Femur (tissue), 1 donor: ENCODE measurements around the gene PANK4.
A peak's percentile ranks its signal among the peaks of the same experiment; 100 is the strongest.

Experiments
- DNase-seq: peaks from one replicate; pipeline ENCODE4 v3.0.0-alpha.2; 2017

Gene PANK4

DNA sequence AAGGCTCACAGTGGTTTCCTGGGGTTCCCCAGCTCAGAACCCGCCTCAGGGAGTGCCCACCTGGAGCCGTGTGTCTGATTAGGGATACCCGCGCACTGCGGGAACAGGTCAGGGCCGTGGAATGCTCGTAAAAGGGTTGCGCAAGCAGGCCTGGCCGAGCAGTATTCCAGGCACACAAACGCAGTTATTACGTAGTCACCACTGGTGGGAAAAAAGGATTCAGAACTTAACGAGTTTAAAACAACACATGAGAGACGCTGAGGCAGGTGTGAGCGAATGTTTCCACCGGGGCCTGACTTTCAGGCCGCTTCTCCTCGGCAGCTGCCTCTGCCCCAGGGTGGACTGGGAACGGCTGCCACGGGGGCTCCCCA is 32.1 kb downstream of the PANK4 start:
- DNase-seq, result no peak

DNA sequence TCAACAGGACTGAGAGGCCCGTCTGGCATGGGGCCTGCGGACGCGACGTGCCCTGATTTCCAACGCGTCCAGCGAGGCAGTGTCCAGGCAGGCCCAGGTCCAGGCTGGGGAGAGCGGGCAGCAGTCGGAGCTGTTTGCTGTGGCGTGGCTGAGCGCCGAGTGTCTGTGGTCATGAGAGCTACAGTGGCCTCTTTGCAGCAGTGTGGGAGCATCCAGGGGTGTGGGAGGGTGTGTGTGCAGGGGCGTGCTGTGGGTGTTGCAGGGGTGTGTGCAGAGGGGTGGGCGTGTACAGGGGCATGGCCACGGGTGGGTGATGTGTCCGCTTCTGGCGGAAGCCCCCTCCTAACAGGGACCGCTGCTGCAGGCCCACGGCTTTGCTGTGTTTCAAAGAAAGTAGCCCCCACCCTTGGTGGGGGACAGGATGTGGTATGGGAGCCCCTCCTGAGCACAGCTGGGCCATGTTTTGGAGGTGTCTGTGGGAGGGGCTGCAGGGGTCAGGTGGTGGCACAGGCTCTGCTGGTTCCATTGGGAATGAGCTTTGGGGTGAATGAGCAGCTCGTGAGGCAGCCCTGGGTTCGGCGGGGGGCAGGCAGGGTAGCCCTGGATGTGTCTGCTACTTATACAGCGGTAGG is 32.6 kb downstream of the PANK4 start:
- DNase-seq, result peak; percentile 65

DNA sequence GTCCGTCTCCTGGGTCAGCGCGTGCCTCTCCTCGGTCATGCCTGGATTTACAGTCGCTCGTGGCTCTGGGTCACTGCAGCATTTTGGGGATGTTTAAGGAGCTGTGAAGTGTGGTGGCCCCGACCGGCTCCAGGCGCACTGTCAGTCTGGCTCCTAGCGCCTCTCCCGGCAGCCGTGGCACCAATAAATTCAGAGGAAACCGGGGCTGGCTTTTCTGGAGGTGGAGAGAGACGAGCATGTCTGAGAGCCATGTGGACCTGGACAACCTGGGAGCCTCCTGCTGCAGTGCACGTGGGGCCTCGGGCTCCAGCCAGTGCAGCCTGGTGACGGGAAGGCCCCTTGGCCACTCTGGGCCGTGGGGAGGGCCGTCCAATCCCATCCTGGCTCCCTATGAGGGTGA is 33.2 kb downstream of the PANK4 start:
- no peak for DNase-seq

DNA sequence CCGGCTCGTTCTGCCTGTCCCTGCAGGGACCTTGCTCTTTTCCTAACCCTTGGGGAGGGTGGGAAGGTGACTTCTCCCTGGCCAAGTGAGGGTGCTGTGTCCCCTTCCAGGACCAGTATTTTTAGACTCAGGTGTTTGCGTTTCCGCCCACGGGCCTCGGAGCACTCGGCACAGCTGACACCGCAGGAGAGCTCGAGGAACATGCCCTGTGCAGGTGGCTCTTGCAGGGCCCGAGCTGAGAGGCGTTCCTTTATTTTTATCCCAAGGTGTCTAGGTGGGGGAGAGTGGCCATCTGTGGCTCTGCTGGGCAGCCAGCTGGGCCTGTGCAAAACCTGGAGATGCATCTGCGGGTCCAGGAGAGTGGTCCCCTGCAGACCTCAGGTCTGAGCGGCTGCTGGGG is 34.3 kb downstream of the PANK4 start:
- no peak for DNase-seq

DNA sequence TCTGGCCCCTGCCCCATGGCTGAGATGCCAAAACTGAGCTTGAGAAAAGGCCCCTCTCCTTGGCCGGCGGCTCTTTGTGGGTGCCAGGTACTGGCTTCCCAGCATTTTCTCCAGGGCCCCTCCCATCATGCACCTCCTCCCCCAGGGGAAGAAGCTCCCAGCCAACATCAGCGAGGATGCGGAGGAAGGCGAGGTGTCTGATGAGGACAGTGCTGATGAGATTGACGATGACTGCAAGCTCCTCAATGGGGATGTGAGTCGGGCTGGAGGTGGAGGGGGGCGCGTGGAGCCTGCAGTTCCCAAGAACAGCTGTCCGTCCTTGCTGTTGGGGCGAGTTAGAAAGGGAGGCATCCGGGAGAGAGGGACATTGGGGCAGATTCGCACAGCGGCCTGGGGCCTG is 36.8 kb downstream of the PANK4 start:
- no peak for DNase-seq

DNA sequence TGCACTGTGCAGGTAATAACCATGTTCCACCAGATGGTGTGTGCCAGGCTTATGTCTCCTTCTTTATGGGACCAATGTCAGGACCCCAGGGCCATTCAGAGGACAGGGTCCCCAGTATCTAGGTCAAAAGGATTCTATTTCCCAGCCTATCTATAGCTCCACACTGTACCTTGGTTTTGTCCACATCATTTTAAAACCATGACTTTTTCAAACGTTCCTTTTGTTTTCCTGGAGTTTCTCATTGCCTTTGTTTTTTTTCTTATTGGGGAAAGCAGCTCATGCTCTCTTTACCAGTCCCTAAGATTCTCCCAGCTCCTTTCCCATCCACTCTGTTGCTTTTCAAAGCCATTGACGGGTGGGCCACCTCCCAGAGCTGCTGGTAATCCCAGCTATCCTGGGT is 37.7 kb downstream of the PANK4 start:
- DNase-seq, result no peak

DNA sequence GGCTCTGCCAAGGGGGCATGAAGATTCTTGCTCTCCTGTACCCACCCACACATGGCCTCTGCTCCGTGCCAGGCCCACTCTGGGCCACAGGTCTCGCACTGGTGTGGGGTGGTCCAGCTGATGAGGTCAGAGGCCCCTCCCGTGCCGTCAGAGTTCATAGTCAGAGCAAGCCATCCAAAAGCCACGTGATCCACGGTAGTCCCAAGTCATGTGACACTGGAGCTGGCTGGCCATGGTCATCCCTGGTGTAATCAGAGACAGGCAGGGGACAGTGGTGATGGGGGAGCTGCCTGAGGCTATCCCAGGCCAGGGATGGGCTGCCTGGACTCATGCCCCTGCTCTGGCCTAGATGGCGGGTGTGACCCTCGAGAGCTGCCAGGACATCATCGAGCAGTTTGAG is 39.8 kb downstream of the PANK4 start:
- DNase-seq, result no peak

DNA sequence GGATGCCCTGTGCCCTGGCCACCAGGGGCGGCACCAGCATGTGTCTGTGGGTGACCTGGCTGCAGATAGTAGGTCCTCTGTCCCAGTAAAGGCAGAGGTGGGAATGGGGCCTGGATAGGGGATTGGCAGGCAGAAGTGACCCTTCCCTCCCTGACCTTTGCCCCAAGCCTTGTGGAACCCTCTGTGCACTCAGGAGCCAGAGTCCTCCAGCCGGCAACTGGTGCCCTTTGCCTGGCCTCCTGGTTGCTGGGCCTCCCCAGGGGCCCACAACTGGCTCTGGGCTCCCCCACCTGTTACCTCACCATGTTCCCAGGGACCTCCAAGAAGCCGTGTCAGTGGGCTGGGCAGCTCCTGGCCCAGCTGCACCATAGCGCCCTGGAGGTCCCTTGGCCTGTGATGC is 40.4 kb downstream of the PANK4 start:
- DNase-seq, result no peak

DNA sequence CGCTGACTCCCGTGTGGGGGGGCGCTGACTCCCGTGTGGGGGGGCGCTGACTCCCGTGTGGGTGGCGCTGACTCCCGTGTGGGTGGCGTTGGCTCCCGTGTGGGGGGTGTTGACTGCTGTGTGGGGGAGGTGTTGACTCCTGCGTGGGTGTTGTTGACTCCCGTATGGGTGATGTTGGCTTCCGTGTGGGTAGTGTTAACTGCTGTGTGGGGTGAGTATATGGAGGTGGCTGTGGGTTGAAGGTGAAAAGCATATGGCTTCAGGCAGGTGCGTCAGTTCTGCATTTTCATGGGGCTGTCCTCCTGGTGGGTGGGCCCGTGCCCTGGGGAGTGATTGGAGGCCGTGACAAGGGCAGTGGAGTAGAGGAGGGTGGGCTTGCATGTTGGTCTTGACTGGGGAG is 42.4 kb downstream of the PANK4 start:
- no peak for DNase-seq

DNA sequence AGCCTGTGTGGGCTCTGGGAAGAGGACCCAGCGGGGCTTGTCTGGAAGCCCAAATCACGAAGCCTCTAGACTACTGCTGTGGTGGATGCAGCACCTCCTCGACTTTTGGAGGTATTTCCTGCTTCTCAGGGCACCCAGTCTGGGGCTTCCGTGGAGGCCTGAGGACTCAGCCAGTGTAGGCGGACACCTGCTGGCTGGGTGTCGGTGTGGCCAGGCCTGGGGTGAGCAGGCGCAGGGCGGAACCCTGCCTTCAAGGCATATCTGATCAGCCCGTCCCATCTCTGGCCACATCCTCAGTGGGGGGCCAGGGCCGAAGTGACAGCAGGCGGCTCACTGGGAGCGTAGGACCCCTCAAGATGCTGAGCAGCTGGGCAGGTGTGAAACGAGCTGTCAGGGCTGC is 43.4 kb downstream of the PANK4 start:
- no peak for DNase-seq

DNA sequence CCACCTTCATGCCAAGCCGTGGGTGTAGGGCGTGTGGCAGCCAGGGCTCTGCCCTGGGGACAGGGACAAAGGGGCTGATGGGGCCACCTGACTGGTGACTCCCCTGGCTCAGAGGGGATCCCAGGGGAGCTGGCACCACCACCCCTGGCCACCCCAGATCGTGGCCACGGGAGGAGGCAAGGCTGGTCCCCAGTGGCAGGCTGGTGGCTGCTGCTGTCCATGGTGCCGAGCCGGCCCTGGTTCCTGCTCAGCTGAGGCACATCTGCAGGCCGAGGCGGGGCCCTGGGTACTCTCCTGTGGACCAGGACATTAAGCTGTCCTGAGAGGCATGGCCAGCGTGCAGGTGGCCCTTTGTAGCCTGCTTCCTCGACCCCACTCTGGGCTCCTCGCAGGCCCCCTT is 43.8 kb downstream of the PANK4 start:
- DNase-seq, result no peak

DNA sequence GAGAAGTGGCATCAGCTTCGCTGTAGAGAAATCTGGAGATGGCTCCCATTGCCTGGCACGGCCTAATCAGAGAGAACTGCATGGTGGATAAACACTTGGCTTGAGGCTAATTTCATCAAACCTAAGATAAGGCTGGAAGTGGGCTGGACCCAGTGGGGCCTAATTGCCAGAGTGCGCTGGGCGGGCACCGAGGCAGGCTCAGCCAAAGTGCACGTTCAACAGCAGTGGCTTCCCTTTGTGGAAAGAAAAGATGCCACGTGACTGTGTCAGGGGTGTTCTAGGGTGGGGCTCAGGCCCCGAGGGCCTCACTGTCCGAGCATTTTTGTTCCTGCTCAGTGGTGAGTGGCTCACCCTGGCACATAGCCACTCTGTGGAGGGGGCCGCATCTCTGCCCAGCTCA is 44.5 kb downstream of the PANK4 start:
- DNase-seq, result no peak

DNA sequence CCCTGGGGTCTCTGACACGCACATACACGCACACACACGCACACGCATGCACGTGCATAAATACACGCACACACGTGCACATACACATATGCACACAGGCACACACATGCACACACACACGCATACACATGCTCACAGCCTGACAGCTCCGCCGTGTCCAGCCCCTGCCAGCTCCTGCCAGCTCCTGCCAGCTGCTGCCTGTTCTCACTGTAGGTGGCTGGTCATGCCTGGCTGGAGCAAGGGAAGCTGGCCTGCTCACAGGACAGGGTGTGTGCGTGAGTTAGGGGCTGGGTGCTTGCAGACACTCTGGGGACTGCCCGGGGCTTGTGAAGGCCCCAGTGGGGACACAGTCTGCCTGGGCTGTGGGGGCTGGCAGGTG is 45.4 kb downstream of the PANK4 start:
- peak; percentile 55 for DNase-seq

DNA sequence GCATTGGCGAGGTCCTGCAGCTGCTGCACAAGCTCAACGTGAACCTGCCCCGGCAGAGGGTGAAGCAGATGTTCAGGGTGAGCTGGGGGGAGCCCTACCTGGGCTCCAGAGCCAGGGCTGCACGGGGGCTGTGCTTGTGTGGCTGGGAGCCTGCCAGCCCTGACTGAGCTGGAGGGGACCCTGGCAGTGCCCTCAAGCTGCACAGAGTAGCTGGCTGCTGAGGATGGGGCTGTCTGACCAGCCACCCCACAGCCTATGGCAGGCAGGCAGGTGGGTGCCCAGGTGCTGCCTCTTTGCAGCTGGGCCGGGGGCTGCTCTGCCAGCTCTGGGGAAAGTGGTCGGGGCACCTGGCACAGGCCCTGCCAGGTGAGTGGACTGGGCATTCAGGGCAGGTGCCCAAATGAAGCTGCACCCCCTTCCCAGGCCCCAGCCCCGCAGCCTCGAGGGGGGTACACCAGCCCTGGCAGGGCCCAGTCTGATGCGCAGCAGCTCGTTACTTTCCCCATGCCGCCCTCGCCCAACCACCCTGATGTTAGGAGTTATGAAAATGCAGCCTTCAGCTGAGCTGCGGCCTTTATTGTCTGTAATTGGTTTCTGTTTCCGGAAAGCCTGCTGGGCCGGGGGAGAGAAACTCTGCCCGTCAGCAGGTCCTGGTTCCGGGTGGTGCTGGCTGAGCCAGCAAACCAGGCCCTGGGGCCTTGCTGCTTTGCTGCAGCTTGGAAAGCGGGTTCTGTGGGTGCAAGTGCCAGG is 46.0 kb downstream of the PANK4 start:
- DNase-seq, result no peak

DNA sequence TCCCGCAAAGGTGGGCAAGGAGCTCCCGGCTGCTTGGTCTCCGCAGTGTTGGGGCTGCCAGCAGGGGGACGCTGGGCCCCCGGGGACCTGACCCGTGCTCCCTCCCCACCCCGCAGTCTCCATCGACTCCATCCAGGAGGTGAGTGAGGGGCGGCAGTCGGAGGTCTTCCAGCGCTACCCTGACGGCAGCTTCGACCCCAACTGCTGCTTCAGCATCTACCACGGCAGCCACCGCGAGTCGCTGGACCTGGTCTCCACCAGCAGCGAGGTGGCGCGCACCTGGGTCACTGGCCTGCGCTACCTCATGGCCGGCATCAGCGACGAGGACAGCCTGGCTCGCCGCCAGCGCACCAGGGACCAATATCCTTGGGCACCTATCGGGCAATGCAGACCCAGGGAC is 46.8 kb downstream of the PANK4 start:
- DNase-seq, result no peak

DNA sequence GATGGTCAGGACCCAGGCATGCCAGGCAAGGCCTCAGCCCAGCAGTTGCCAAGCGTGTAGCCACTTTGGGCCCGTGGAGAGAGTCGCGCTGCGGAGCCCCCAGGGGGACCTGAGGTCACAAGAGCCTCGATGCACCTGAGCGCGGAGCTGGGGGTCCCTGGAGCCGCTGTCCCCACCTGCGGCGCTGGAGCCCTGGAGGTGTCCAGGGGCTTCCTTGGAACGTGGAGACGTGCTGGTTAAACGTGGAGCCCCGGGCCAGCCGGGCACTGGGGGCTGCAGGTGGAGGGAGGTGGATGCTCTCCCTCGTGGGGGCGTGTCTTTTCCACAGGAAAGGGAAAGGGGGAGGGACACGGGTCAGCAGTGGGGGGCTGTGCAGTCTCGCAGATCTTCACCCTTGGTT is 47.2 kb downstream of the PANK4 start:
- DNase-seq, result no peak

DNA sequence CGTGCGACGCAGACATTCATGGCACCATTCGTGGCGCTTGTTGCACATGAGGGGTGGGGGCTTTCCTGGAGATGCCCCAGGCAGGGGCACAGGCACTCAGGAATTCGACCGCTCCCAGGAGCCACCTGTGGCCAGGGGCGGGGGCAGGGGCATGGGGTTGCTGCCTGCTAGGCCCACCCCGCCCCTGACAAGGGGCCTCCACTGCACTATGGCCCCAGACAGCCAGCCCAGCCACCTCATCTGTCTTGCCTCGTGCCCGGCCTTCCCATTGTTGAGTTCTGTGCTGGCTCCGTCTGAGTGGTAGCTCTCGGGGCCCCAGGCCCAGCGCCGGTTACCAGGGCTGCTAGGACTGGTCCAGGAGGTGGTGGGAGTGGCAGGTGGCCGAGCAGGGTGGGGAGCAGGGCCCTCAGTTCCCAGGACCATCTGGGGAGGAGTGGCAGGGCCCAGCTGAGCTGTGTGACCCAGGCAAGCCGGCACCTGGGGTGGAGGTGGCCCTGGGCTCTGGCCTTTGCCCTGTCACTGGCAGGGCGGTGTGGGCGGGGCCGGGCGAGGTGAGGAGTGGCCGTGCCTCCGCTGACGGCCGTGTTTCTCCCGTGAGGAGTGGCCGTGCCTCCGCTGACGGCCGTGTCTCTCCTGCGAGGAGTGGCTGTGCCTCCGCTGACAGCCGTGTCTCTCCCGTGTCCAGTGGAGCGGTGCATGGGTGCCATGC is 48.5 kb downstream of the PANK4 start:
- DNase-seq, result no peak

DNA sequence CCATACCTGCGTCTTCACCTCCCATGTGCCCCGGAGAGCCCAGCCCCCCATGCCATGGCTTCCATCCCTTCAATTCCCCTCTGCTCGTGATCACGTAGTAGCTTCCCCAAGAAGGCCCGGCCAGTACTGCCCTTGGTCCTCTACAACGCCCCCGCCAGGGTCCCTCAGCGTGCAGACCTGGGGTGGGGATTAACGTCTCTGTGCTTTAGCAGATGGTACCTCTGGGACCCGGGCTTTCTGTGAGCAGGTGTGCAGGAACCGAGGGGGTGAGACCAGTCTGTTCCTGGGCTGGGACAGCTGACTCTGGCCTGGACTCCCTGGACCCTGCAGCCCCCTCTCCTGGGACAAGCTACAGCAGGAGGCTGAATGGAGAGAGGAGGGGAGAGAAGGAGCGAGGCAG is 49.1 kb downstream of the PANK4 start:
- no peak for DNase-seq

DNA sequence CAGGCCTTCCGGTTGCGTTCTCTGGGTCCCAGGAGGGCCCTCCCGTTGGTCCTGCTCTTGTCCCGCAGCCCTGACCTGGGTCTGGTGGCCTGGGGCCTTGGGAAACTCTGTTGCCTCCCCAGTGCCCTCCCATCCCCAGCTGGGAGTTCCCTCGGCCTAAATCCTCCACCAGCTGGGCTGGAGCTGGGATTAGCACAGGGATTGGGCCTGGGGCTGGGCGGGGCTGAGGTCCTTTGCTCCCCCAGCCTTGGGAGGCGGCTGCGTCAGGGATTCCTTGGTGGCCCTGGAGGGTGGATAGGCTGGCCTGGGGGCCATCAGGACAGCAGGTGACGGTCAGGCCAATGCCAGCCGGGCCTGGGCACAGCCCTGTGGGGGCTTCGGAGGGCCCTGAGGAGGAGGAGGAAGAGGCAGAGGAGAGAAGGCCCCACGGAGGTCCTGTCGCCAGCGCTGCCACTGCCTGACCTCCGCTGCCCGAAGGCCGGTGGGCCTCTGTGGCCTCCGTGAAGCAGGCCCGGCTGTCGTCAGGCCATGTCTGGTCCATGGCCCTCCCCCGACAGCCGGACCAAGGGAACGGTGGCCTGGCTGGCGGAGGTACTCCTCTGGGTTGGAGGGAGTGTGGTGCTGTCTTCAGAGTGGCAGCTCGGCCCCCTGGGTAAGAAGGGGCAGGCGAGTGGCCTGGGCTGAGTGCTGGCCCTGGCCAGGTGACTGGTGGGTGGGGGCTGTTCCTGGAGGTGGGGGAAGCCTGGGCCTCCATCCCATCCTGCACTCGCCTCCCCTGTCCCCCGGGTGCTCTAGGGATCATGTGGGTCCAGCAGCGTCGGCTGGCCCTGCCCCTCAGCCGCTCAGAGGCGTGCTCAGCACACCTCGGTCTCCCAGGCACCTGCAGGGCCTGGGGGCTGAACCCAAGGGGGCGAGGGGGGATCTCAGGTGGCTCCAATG is 50.1 kb downstream of the PANK4 start, which contains the start of gene PLCH2:
TSS of gene PLCH2 (plus strand) at position 229 of the 939 bp plus-strand sequence. CDS start at position 529, 300 bp downstream.
- no peak for DNase-seq

DNA sequence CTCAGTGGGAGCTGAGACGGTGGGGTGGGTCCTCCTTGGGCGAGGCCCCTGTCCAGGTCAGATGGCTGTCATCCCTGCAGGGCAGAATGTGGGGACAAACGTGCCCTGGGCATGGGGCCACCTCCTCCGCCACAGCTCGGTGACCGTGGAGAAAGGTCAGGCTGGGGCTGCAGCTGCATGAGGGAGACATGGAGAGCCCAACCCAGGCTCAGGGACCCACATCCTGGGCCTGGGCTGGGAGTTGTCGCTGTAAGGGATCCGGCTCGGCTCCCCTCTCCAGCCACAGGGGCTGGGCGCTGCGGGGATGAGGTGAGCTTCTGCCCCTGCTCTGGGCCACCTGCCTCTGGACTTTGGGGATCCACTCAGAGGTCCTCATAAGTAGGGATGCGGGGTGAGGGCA is 50.8 kb downstream of the PANK4 start:
- no peak for DNase-seq

DNA sequence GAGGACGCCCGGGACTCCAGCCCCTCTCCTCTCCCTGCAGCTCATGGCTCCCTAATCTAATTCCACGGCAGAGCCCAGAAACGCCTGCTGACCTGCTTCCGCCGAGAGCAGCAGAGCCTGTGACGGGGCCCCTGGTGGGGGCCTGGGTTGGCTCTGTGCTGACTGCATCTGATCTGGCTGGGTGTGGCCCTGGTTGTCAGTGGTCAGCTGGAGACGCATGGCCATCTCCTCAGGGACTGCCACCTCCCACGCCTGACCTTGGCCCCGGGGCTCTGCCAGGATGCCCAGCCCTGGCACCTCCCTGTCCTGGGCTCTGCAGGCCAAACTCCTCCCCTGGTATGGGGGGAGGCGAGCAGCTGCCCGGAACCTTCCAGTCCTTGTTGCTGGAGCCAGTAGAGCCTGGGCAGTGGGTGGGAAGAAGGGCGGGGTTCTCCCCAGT is 51.4 kb downstream of the PANK4 start:
- peak; percentile 72 for DNase-seq

DNA sequence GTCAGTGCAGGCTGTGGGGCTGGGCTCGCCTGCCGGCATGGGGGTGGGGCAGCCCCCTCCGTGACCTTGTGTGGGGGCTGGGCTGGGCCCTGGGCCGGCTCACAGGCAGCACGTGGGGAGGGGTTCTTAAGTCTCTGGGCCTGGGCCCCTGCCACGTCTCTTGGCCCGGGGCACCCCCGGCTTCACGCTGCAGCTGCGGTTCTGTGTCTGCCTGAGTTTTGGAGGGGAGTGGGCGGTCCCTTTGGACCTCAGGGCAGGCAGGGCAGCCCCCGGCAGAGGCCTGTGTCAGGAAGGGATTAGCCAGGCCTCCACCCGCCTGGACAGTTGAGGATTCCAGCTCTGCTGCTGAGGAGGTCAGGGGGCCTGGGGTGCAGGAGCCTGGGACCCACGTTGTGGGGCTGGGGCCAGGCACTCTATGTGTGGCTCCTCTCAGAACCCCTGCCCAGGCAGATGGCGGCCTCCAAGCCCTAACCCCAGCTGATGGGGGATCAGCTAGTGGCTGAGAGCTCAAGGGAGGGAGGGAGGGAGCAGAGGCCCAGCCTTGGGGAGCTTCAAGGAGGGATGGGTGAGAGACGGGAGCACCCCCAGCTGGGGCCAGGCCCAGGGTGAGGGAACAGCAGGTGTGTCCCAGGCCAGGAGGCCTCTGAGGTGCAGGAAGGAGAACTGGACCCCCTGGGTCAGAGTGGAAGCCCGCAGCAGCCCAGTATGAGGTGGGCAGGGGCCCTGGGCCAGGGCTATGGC is 52.1 kb downstream of the PANK4 start:
- DNase-seq, result peak; percentile 44
